Measurements from ENCODE around the gene NDEL1.
A peak's percentile ranks its signal among the peaks of the same experiment; 100 is the strongest.
"Not testable (repeated sequence)": the region's sequence is repeated elsewhere in the genome, so short reads cannot be mapped to it uniquely, and the experiment has no call there.

Gene NDEL1

GRCh38 chr17:8435245-8436168, at the start of gene NDEL1:
NDEL1 (plus strand) TSS chr17:8435884; CDS start chr17:8444272, 8,388 bp downstream.
- peak; percentile 96 to 98 for DNase-seq (ENCODE audit: low read depth in 2 of 2, low spot score in 1 of 2)

GRCh38 chr17:8386841-8387240, 48.8 kb upstream of the NDEL1 start:
- DNase-seq (ENCODE audit: low read depth in 2 of 2, low spot score in 1 of 2) = no peak

- DNase-seq (ENCODE audit: low read depth in 2 of 2, low spot score in 1 of 2) = peak in 1 of 2 donors; percentile 12
Observed at GRCh38 chr17:8387914-8388651, 47.6 kb upstream of the NDEL1 start.

GRCh38 chr17:8391711-8392110, 44.0 kb upstream of the NDEL1 start:
- DNase-seq (ENCODE audit: low read depth in 2 of 2, low spot score in 1 of 2) = no peak

- DNase-seq (ENCODE audit: low read depth in 2 of 2, low spot score in 1 of 2) = no peak
Observed at GRCh38 chr17:8392274-8392673, 43.4 kb upstream of the NDEL1 start.

GRCh38 chr17:8392674-8393469, 42.8 kb upstream of the NDEL1 start:
- no peak for DNase-seq (ENCODE audit: low read depth in 2 of 2, low spot score in 1 of 2)

GRCh38 chr17:8393470-8394231, 42.0 kb upstream of the NDEL1 start:
- no peak for DNase-seq (ENCODE audit: low read depth in 2 of 2, low spot score in 1 of 2)

GRCh38 chr17:8394497-8394896, 41.2 kb upstream of the NDEL1 start:
- DNase-seq (ENCODE audit: low read depth in 2 of 2, low spot score in 1 of 2) = not testable (repeated sequence)

GRCh38 chr17:8397636-8398035, 38.0 kb upstream of the NDEL1 start, which contains the start of gene RNF222:
RNF222 (minus strand) TSS chr17:8397827; CDS start chr17:8393461, 4,366 bp downstream.
- DNase-seq (ENCODE audit: low read depth in 2 of 2, low spot score in 1 of 2) = no peak

GRCh38 chr17:8398980-8399379, 36.7 kb upstream of the NDEL1 start:
- no peak for DNase-seq (ENCODE audit: low read depth in 2 of 2, low spot score in 1 of 2)

- no peak for DNase-seq (ENCODE audit: low read depth in 2 of 2, low spot score in 1 of 2)
Observed at GRCh38 chr17:8401107-8401506, 34.6 kb upstream of the NDEL1 start.

- DNase-seq (ENCODE audit: low read depth in 2 of 2, low spot score in 1 of 2) = no peak
Observed at GRCh38 chr17:8402921-8403536, 32.7 kb upstream of the NDEL1 start.

- DNase-seq (ENCODE audit: low read depth in 2 of 2, low spot score in 1 of 2) = no peak
Observed at GRCh38 chr17:8405499-8406016, 30.1 kb upstream of the NDEL1 start.

GRCh38 chr17:8406174-8406573, 29.5 kb upstream of the NDEL1 start:
- DNase-seq (ENCODE audit: low read depth in 2 of 2, low spot score in 1 of 2) = no peak

- DNase-seq (ENCODE audit: low read depth in 2 of 2, low spot score in 1 of 2) = no peak
Observed at GRCh38 chr17:8408371-8408770, 27.3 kb upstream of the NDEL1 start.

GRCh38 chr17:8409966-8410882, 25.5 kb upstream of the NDEL1 start:
- DNase-seq (ENCODE audit: low read depth in 2 of 2, low spot score in 1 of 2) = peak; percentile 50 to 66

GRCh38 chr17:8410883-8411238, 24.8 kb upstream of the NDEL1 start:
- no peak for DNase-seq (ENCODE audit: low read depth in 2 of 2, low spot score in 1 of 2)

- no peak for DNase-seq (ENCODE audit: low read depth in 2 of 2, low spot score in 1 of 2)
Observed at GRCh38 chr17:8412089-8412488, 23.6 kb upstream of the NDEL1 start.

GRCh38 chr17:8413328-8413727, 22.4 kb upstream of the NDEL1 start:
- DNase-seq (ENCODE audit: low read depth in 2 of 2, low spot score in 1 of 2) = no peak

All from stimulated activated CD8-positive, alpha-beta memory T cell treated with anti-CD3 and anti-CD28 coated beads, Interleukin-4, amount 100 ng/mL, for 4 hours (primary cell).